Type B pancreatic cell (in vitro differentiated cells): ENCODE measurements around the gene MFAP5. TPM values are rescaled to one million over a fixed set of nuclear protein-coding genes. Genes with fewer than 3 reads are reported as not detected.
"Not testable (repeated sequence)": the region's sequence is repeated elsewhere in the genome, so short reads cannot be mapped to it uniquely, and the experiment has no call there.

Experiments
- DNase-seq: peaks from one replicate; pipeline ENCODE4 v3.0.0; 2021; ENCODE audit warnings: mixed read lengths; ENCODE audit not compliant: unreplicated experiment; ENCODE audit errors: extremely low spot score
- H3K27ac Mint-ChIP-seq: 2 replicates; pipeline ENCODE4 v1.8.0; 2021; ENCODE audit warnings: mild to moderate bottlenecking, mixed read lengths
- H3K27me3 Mint-ChIP-seq: 2 replicates; pipeline ENCODE4 v1.8.0; 2021; ENCODE audit warnings: mixed read lengths
- H3K36me3 Mint-ChIP-seq: 2 replicates; pipeline ENCODE4 v1.8.0; 2021; ENCODE audit warnings: mixed read lengths
- H3K4me1 Mint-ChIP-seq: one replicate; pipeline ENCODE4 v1.8.0; 2021; ENCODE audit warnings: mixed read lengths; ENCODE audit not compliant: unreplicated experiment
- H3K4me3 Mint-ChIP-seq: 2 replicates; pipeline ENCODE4 v1.8.0; 2021; ENCODE audit warnings: mild to moderate bottlenecking, mixed read lengths
- H3K9me3 Mint-ChIP-seq: 2 replicates; pipeline ENCODE4 v1.8.0; 2021; ENCODE audit warnings: mixed read lengths
- total RNA-seq: library from RNA; stranded (reverse); gene quantifications from 2 replicates; pipeline ENCODE4 v1.2.1, GENCODE V29; 2021; ENCODE audit warnings: low replicate concordance
- TF ChIP-seq, protein P1 (sequence below): fragments of 200-600 bp; sonication (generic); conservative IDR thresholded peaks from 2 replicates; pipeline ENCODE4 v1.5.0; 2021; ENCODE audit warnings: antibody characterized with exemption, mild to moderate bottlenecking

MFAP5 gene
- total RNA-seq, 1 donor from 2014 or later = 1.4 TPM

DNA sequence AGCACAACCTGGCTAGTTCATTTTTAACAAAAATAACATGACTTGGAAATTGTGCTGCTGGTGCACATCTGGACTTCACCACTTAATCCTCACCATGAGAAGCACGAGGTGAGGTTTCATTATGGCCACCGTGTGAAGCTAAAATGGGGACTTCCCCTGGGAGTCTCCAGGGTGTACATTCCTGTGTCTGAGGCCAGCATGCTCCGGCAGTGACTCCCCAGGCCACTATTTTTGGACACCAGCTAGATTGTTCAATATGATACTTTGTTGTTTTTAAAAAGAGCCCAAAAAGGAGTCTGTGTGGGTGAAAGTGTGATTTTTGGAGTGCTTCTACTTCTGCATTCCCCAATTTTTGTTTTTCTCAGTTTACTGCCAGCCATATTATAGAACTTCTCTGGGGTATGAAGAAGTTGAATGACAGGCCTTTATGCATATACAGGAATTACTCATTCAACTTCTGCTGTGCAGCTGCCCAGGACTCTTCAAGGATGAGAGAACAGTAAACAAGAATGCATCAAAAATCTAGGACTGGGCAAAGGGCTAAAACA is 33.1 kb downstream of the MFAP5 start:
- no peaks in the 10 kb centered on the region for H3K4me1 Mint-ChIP-seq
- no peak for DNase-seq
- H3K4me3 Mint-ChIP-seq = no peak overlapping the region
- H3K36me3 Mint-ChIP-seq = no peaks in the 10 kb centered on the region
- TF ChIP-seq, protein P1, sequence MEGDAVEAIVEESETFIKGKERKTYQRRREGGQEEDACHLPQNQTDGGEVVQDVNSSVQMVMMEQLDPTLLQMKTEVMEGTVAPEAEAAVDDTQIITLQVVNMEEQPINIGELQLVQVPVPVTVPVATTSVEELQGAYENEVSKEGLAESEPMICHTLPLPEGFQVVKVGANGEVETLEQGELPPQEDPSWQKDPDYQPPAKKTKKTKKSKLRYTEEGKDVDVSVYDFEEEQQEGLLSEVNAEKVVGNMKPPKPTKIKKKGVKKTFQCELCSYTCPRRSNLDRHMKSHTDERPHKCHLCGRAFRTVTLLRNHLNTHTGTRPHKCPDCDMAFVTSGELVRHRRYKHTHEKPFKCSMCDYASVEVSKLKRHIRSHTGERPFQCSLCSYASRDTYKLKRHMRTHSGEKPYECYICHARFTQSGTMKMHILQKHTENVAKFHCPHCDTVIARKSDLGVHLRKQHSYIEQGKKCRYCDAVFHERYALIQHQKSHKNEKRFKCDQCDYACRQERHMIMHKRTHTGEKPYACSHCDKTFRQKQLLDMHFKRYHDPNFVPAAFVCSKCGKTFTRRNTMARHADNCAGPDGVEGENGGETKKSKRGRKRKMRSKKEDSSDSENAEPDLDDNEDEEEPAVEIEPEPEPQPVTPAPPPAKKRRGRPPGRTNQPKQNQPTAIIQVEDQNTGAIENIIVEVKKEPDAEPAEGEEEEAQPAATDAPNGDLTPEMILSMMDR = no peak
- no peaks in the 10 kb centered on the region for H3K9me3 Mint-ChIP-seq
- no peak overlapping the region for H3K27ac Mint-ChIP-seq
- peaks cover under 1% of the 10 kb centered on the region for H3K27me3 Mint-ChIP-seq

DNA sequence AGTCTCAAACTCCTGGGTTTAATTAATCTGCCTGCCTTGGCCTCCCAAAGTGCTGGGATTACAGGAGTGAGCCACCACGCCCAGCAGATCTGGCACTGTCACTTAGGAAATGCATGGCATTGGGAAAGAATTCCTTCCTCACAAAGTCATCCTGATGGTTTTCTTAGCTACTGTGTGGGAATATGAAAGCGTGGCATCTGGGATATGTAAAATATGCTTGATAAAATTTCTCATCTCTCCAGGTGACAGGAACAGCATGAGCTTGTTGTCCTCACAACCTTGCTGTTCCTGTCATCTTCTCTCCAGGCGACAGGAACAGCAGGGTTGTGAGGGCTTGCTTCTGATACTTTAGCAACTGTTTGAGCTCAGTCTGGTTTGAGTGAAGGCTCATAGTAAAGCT is 33.9 kb downstream of the MFAP5 start:
- TF ChIP-seq, protein P1 = no peak
- no peak overlapping the region for H3K27ac Mint-ChIP-seq
- H3K27me3 Mint-ChIP-seq = no peaks in the 10 kb centered on the region
- no peaks in the 10 kb centered on the region for H3K9me3 Mint-ChIP-seq
- H3K36me3 Mint-ChIP-seq = no peaks in the 10 kb centered on the region
- no peaks in the 10 kb centered on the region for H3K4me1 Mint-ChIP-seq
- DNase-seq = no peak
- H3K4me3 Mint-ChIP-seq = no peak overlapping the region

DNA sequence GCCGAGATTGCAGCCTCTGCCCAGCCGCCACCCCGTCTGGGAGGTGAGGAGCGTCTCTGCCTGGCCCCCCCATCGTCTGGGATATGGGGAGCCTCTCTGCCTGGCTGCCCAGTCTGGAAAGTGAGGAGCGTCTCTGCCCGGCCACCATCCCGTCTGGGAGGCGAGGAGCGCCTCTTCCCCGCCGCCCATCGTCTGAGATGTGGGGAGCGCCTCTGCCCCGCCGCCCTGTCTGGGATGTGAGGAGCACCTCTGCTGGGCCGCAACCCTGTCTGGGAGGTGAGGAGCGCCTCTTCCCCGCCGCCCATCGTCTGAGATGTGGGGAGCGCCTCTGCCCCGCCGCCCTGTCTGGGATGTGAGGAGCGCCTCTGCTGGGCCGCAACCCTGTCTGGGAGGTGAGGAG is 37.9 kb downstream of the MFAP5 start:
- H3K36me3 Mint-ChIP-seq, H3K4me1 Mint-ChIP-seq, H3K27ac Mint-ChIP-seq, H3K4me3 Mint-ChIP-seq, H3K9me3 Mint-ChIP-seq, H3K27me3 Mint-ChIP-seq, DNase-seq: not testable (repeated sequence)

DNA sequence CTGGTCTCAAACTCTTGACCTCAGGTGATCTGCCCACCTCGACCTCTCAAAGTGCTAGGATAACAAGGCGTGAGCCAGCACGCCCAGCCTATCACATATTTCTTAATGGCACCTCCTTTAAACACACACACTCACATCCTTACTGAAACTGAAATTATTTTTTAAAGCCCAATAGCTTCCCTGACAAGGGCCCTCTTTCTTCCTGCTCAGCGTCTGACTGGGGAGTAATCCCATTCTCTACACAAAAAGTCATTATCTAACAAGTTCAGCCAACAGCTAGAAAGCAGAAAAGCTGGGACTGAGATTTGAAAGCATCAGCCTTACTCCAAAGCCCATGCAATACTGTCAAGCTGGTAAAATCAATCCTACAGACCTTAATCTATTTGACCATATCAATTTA is 40.0 kb downstream of the MFAP5 start:
- H3K4me1 Mint-ChIP-seq = no peaks in the 10 kb centered on the region
- peaks cover 4% of the 10 kb centered on the region for H3K36me3 Mint-ChIP-seq
- no peaks in the 10 kb centered on the region for H3K27me3 Mint-ChIP-seq
- H3K9me3 Mint-ChIP-seq = peaks cover 4% of the 10 kb centered on the region
- no peak for DNase-seq
- H3K4me3 Mint-ChIP-seq = no peak overlapping the region
- H3K27ac Mint-ChIP-seq = no peak overlapping the region
- TF ChIP-seq, protein P1 = no peak

DNA sequence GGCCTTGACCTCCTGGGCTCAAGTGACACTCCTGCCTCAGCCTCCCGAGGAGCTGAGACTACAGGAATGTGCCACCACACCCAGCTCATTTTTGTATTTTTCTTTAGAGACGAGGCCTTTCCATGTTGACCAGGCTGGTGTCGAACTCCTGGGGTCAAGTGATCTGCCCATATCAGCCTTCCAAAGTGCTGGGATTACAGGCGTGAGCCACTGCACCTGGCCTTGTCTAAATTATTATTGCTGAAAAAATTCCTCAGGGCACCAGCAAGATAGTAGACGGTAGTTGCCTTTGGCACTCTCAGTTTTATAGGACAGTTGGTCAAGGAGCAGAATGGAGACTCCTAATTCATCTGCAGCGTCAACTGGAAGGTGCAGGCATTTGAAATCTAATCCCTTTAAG is 47.4 kb downstream of the MFAP5 start:
- TF ChIP-seq, protein P1 = no peak
- no peak overlapping the region for H3K27ac Mint-ChIP-seq

DNA sequence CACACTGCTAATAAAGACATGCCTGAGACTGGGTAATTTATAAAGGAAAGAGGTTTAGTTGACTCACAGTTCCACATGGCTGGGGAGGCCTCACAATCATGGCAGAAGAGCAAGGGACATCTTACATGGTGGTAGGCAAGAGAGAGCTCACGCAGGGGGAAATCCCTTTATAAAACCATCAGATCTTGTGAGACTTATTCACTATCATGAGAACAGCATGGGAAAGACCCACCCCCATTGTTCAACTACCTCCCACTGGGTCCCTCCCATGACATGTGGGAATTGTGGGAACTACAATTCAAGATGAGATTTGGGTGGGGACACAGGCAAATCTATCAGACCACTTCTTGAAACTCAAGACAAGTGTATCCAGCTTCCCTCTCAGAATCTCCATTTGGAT is 48.7 kb downstream of the MFAP5 start:
- not testable (repeated sequence) for H3K4me1 Mint-ChIP-seq, H3K36me3 Mint-ChIP-seq, DNase-seq, H3K4me3 Mint-ChIP-seq, H3K9me3 Mint-ChIP-seq, H3K27ac Mint-ChIP-seq
- peaks cover 14% of the 10 kb centered on the region for H3K27me3 Mint-ChIP-seq

More for the DNA sequence above, 47.4 kb downstream of the MFAP5 start:
- DNase-seq = no peak
- Mint-ChIP-seq H3K27me3 (peaks cover 7% of the 10 kb centered on the region), H3K9me3 (no peaks in the 10 kb centered on the region), H3K36me3 (no peaks in the 10 kb centered on the region), H3K4me1 (no peaks in the 10 kb centered on the region), H3K4me3 (no peak overlapping the region)

DNA sequence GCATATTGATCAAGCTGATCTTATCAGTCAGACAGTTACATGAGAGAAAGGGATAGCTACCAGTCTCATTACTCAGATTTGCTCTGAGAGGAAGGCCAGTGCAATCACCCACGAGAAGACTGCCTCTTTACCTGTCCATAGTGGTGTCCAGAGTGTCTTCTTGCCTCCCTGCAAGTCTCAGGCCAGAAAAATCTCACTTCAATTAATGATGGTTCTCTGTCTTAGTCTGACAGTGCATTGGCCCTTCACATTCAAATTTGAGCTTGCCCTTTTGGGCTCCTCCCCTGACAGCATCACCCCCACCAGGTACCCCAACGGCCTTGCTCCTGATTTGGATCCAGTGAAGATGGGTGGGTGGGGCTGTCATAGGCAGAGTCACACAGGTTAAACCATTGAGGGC is 50.0 kb downstream of the MFAP5 start, which contains the start of gene AICDA:
Gene AICDA, minus strand, starts transcription at position 231 of the 400 bp plus-strand sequence. Its CDS starts 92 bp downstream, at position 139.
- H3K27ac Mint-ChIP-seq = no peak within 1 kb of the TSS
- H3K4me1 Mint-ChIP-seq = no peaks in the 10 kb centered on the region
- H3K27me3 Mint-ChIP-seq = peaks cover 16% of the 10 kb centered on the region
- H3K36me3 Mint-ChIP-seq = no peaks in the 10 kb centered on the region
- DNase-seq = no peak
- no peak within 1 kb of the TSS for H3K4me3 Mint-ChIP-seq
- H3K9me3 Mint-ChIP-seq = no peaks in the 10 kb centered on the region
- TF ChIP-seq, protein P1 = no peak
